Neural cell (in vitro differentiated cells): ENCODE data around the gene BCAP31.

ENCODE experiments used
- EP300 ChIP-seq: fragments of 450-650 bp; conservative IDR thresholded peaks from 2 replicates; pipeline ENCODE4 v1.6.1; 2014; ENCODE audit warnings: antibody characterized with exemption, mild to moderate bottlenecking, moderate library complexity; ENCODE audit not compliant: poor library complexity, severe bottlenecking
- EZH2 ChIP-seq: fragments of 200-600, 300-800 bp; shearing (Covaris generic), sonication (generic); IDR thresholded peaks from 2 replicates; pipeline ENCODE4 v1.6.1; 2014; ENCODE audit warnings: antibody characterized with exemption, low read length, borderline replicate concordance, mild to moderate bottlenecking; ENCODE audit not compliant: insufficient read depth, poor library complexity, severe bottlenecking
- MXI1 ChIP-seq: fragments of 450-650 bp; conservative IDR thresholded peaks from 2 replicates; pipeline ENCODE4 v1.6.1; 2014; ENCODE audit warnings: antibody characterized with exemption, mild to moderate bottlenecking; ENCODE audit not compliant: poor library complexity, severe bottlenecking
- POLR2AphosphoS5 ChIP-seq: IDR thresholded peaks from 2 replicates; pipeline ENCODE4 v1.6.1; 2012
- SMC3 ChIP-seq: fragments of 450-650 bp; conservative IDR thresholded peaks from 2 replicates; pipeline ENCODE4 v1.6.1; 2014; ENCODE audit warnings: antibody characterized with exemption, mild to moderate bottlenecking, moderate library complexity; ENCODE audit not compliant: poor library complexity
- TAF1 ChIP-seq: IDR thresholded peaks from 2 replicates; pipeline ENCODE4 v1.6.1; 2012; ENCODE audit warnings: low read depth
- TF ChIP-seq, protein P1 (sequence below): IDR thresholded peaks from 2 replicates; pipeline ENCODE4 v1.6.1; 2012; ENCODE audit warnings: borderline replicate concordance
- TF ChIP-seq, protein P2 (sequence below): fragments of 450-650 bp; IDR thresholded peaks from 2 replicates; pipeline ENCODE4 v1.5.1; 2014; ENCODE audit warnings: antibody characterized with exemption, mild to moderate bottlenecking, moderate library complexity; ENCODE audit not compliant: poor library complexity, severe bottlenecking

DNA sequence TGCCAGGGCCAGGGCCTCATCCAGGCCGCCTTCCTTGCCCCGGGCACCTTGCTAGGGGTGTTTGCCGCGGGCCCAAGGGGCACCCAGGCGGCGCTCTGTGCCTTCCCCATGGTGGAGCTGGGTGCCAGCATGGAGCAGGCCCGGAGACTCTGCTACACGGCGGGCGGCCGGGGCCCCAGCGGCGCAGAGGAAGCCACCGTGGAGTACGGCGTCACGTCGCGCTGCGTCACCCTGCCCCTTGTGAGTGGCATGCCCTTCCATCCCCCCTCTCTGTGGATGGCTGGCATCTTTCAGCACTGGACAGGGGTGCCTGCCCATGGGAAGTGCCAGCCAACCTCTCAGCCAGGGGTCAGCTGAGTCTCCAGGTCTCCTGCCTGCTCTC lies 43.5 kb upstream of the BCAP31 start:
- TF ChIP-seq, protein P1, sequence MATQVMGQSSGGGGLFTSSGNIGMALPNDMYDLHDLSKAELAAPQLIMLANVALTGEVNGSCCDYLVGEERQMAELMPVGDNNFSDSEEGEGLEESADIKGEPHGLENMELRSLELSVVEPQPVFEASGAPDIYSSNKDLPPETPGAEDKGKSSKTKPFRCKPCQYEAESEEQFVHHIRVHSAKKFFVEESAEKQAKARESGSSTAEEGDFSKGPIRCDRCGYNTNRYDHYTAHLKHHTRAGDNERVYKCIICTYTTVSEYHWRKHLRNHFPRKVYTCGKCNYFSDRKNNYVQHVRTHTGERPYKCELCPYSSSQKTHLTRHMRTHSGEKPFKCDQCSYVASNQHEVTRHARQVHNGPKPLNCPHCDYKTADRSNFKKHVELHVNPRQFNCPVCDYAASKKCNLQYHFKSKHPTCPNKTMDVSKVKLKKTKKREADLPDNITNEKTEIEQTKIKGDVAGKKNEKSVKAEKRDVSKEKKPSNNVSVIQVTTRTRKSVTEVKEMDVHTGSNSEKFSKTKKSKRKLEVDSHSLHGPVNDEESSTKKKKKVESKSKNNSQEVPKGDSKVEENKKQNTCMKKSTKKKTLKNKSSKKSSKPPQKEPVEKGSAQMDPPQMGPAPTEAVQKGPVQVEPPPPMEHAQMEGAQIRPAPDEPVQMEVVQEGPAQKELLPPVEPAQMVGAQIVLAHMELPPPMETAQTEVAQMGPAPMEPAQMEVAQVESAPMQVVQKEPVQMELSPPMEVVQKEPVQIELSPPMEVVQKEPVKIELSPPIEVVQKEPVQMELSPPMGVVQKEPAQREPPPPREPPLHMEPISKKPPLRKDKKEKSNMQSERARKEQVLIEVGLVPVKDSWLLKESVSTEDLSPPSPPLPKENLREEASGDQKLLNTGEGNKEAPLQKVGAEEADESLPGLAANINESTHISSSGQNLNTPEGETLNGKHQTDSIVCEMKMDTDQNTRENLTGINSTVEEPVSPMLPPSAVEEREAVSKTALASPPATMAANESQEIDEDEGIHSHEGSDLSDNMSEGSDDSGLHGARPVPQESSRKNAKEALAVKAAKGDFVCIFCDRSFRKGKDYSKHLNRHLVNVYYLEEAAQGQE = no peak
- TF ChIP-seq POLR2AphosphoS5 (no peak), EZH2 (no peak), EP300 (no peak), SMC3 (no peak), MXI1 (no peak), TAF1 (no peak)
- TF ChIP-seq, protein P2, sequence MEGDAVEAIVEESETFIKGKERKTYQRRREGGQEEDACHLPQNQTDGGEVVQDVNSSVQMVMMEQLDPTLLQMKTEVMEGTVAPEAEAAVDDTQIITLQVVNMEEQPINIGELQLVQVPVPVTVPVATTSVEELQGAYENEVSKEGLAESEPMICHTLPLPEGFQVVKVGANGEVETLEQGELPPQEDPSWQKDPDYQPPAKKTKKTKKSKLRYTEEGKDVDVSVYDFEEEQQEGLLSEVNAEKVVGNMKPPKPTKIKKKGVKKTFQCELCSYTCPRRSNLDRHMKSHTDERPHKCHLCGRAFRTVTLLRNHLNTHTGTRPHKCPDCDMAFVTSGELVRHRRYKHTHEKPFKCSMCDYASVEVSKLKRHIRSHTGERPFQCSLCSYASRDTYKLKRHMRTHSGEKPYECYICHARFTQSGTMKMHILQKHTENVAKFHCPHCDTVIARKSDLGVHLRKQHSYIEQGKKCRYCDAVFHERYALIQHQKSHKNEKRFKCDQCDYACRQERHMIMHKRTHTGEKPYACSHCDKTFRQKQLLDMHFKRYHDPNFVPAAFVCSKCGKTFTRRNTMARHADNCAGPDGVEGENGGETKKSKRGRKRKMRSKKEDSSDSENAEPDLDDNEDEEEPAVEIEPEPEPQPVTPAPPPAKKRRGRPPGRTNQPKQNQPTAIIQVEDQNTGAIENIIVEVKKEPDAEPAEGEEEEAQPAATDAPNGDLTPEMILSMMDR = no peak
